Neural progenitor cell (in vitro differentiated cells): ENCODE results near the gene C22orf31. TPM values are rescaled to one million over a fixed set of nuclear protein-coding genes. Genes with fewer than 3 reads are reported as not detected.

Experiments
- DNase-seq: peaks from one replicate; pipeline ENCODE4 v3.0.0-alpha.2; 2016; ENCODE audit warnings: low spot score
- H2AFZ ChIP-seq: fragments of 200-600 bp; sonication (generic); replicated peaks from 2 replicates; pipeline ENCODE4 v1.6.1; 2016; ENCODE audit warnings: antibody characterized with exemption
- H3F3A ChIP-seq: fragments of 200-600 bp; sonication (generic); 2 replicates; pipeline ENCODE4 v1.6.1; 2016; ENCODE audit warnings: antibody characterized with exemption, low read depth
- H3K27ac ChIP-seq: fragments of 200-600 bp; sonication (generic); 2 replicates; pipeline ENCODE4 v1.5.1; 2016; ENCODE audit warnings: mild to moderate bottlenecking
- H3K27me3 ChIP-seq: fragments of 200-600 bp; sonication (generic); 2 replicates; pipeline ENCODE4 v1.6.1; 2016; ENCODE audit warnings: mild to moderate bottlenecking, moderate library complexity
- H3K36me3 ChIP-seq: fragments of 200-600 bp; sonication (generic); 2 replicates; pipeline ENCODE4 v1.5.1; 2016
- H3K4me1 ChIP-seq: fragments of 200-600 bp; sonication (generic); 2 replicates; pipeline ENCODE4 v1.6.1; 2016; ENCODE audit warnings: mixed run types
- H3K4me2 ChIP-seq: fragments of 200-600 bp; sonication (generic); 2 replicates; pipeline ENCODE4 v1.6.1; 2016
- H3K4me3 ChIP-seq: fragments of 200-600 bp; sonication (generic); 2 replicates; pipeline ENCODE4 v1.5.1; 2016
- H3K79me2 ChIP-seq: fragments of 200-600 bp; sonication (generic); 2 replicates; pipeline ENCODE4 v1.6.1; 2016; ENCODE audit warnings: low read depth
- H3K9ac ChIP-seq: fragments of 200-600 bp; sonication (generic); 2 replicates; pipeline ENCODE4 v1.6.1; 2016
- H3K9me3 ChIP-seq: fragments of 200-600 bp; sonication (generic); 2 replicates; pipeline ENCODE4 v1.5.1; 2016; ENCODE audit warnings: low read depth
- H4K20me1 ChIP-seq: fragments of 200-600 bp; sonication (generic); 2 replicates; pipeline ENCODE4 v1.6.1; 2016; ENCODE audit warnings: low read depth
- H3K27ac Mint-ChIP-seq: 3 replicates; pipeline ENCODE4 v1.8.0; 2021; ENCODE audit warnings: mixed read lengths
- H3K27me3 Mint-ChIP-seq: 2 replicates; pipeline ENCODE4 v1.8.0; 2022; ENCODE audit warnings: low read depth, mild to moderate bottlenecking, inconsistent platforms, moderate library complexity, mixed read lengths; ENCODE audit not compliant: insufficient read depth
- H3K36me3 Mint-ChIP-seq: 3 replicates; pipeline ENCODE4 v1.8.0; 2021; ENCODE audit warnings: mixed read lengths
- H3K4me1 Mint-ChIP-seq: 3 replicates; pipeline ENCODE4 v1.8.0; 2021; ENCODE audit warnings: mixed read lengths
- H3K4me3 Mint-ChIP-seq: 3 replicates; pipeline ENCODE4 v1.8.0; 2021; ENCODE audit warnings: mild to moderate bottlenecking, moderate library complexity, mixed read lengths
- H3K9me3 Mint-ChIP-seq: 3 replicates; pipeline ENCODE4 v1.8.0; 2020; ENCODE audit warnings: mixed read lengths
- CTCF ChIP-seq: fragments of 200-600 bp; sonication (generic); IDR thresholded peaks from 2 replicates; pipeline ENCODE4 v1.5.1; 2017; ENCODE audit warnings: antibody characterized with exemption, mild to moderate bottlenecking
- EZH2 ChIP-seq: fragments of 200-600 bp; sonication (generic); IDR thresholded peaks from 2 replicates; pipeline ENCODE4 v1.6.1; 2017; ENCODE audit warnings: antibody characterized with exemption, mild to moderate bottlenecking, moderate library complexity
- EZH2phosphoT487 ChIP-seq: fragments of 200-600 bp; sonication (generic); IDR thresholded peaks from 2 replicates; pipeline ENCODE4 v1.6.1; 2017; ENCODE audit warnings: antibody characterized with exemption
- total RNA-seq: library from RNA; depleted of rRNA; stranded (reverse); fragments of >200 nt; gene quantifications from 2 replicates; pipeline ENCODE4 v1.2.3, GENCODE V29; 2015; ENCODE audit warnings: low replicate concordance

Gene C22orf31
- total RNA-seq, 1 donor from 2014 or later: not detected

DNA sequence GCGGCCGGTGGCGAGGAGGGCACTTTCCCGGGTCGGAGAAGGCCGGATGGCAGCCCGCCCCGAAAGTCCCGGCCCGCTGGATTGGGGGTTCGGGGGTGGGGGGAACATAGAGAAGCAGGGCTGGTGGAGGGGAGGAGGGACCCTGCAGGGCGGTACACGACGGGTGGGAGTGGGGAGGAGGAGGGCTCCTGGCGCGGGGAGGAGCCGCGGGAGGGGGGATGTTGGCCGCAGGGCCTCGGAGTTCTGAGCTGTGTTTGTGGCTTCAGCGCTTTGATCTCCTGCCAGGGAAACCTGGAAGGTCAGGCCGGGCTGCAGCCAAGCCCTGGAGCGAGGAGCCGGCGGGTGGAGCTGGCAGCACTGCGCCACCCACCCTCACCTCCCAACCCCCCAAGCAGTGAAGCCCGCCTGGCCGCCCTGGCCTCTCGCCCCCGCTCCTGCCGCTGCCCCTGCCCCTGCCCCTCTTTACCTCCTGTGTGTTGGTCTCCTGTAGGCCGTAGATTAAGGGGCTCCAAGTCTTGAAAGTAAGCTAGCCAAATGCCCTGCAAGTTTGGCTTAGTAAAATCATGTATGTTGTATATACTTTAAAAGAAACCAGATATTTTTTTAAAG, 30.9 kb downstream of the C22orf31 start:
- Histone ChIP-seq H3K9me3 (no peaks in the 10 kb centered on the region), H4K20me1 (peaks cover 56% of the 10 kb centered on the region), H3K4me1 (peaks cover 27% of the 10 kb centered on the region), H3K27me3 (no peaks in the 10 kb centered on the region), H3K36me3 (no peaks in the 10 kb centered on the region), H3K4me2 (peak overlapping the region; percentile 96), H2AFZ (no peak overlapping the region), H3K9ac (peak overlapping the region; percentile 36), H3K27ac (no peak overlapping the region), H3K79me2 (peaks cover 22% of the 10 kb centered on the region), H3F3A (peaks cover 39% of the 10 kb centered on the region), H3K4me3 (peak overlapping the region; percentile 62)
- H3K27me3 Mint-ChIP-seq: peaks cover 4% of the 10 kb centered on the region
- H3K4me3 Mint-ChIP-seq: peak overlapping the region; percentile 81
- peaks cover 45% of the 10 kb centered on the region for H3K36me3 Mint-ChIP-seq
- H3K9me3 Mint-ChIP-seq: no peaks in the 10 kb centered on the region
- H3K27ac Mint-ChIP-seq: peak overlapping the region; percentile 96
- peak; percentile 79 for DNase-seq
- TF ChIP-seq CTCF: no peak
- TF ChIP-seq EZH2phosphoT487: no peak
- no peak for TF ChIP-seq EZH2
- peaks cover 76% of the 10 kb centered on the region for H3K4me1 Mint-ChIP-seq

DNA sequence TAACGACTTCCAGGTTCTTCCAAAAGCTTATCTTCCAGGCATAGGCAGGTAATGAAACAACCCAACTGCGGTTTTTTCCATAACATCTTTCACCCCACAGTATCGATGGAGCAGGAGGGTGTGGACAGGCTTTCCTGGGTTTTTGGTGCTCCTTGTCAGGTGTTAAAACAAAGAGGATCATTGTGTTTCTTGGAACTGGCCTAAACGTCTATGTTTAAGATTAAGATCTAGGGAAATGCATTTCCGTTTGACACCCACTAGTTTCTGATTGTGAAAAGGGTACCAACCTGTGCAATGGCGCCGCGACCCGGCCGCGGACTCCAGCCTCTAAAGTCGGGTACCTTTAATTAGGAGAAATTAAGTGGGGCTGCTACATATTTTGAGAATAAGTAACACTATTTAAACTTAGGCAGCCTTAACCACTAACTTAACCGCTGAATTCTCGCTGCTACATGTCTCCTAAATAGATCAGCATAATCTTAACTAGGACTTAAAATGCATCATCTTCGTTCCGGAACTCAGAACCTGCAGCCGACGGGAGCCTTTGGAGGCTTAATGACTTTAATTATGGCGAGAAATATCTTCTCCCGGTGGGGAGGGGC, 31.5 kb downstream of the C22orf31 start:
- Histone ChIP-seq H2AFZ (no peak overlapping the region), H3K4me1 (peaks cover 27% of the 10 kb centered on the region), H3K4me2 (peak overlapping the region; percentile 96), H3K79me2 (peaks cover 20% of the 10 kb centered on the region), H3K27me3 (no peaks in the 10 kb centered on the region), H3K4me3 (peak overlapping the region; percentile 62), H3F3A (peaks cover 39% of the 10 kb centered on the region), H3K36me3 (no peaks in the 10 kb centered on the region), H3K9me3 (no peaks in the 10 kb centered on the region), H3K9ac (peak overlapping the region; percentile 36), H3K27ac (no peak overlapping the region), H4K20me1 (peaks cover 61% of the 10 kb centered on the region)
- H3K27ac Mint-ChIP-seq: peak overlapping the region; percentile 86
- no peak for TF ChIP-seq EZH2phosphoT487
- no peak for TF ChIP-seq CTCF
- no peak for TF ChIP-seq EZH2
- peaks cover 4% of the 10 kb centered on the region for H3K27me3 Mint-ChIP-seq
- H3K4me1 Mint-ChIP-seq: peaks cover 78% of the 10 kb centered on the region
- no peaks in the 10 kb centered on the region for H3K9me3 Mint-ChIP-seq
- DNase-seq: no peak
- H3K36me3 Mint-ChIP-seq: peaks cover 48% of the 10 kb centered on the region
- peak overlapping the region; percentile 81 for H3K4me3 Mint-ChIP-seq

DNA sequence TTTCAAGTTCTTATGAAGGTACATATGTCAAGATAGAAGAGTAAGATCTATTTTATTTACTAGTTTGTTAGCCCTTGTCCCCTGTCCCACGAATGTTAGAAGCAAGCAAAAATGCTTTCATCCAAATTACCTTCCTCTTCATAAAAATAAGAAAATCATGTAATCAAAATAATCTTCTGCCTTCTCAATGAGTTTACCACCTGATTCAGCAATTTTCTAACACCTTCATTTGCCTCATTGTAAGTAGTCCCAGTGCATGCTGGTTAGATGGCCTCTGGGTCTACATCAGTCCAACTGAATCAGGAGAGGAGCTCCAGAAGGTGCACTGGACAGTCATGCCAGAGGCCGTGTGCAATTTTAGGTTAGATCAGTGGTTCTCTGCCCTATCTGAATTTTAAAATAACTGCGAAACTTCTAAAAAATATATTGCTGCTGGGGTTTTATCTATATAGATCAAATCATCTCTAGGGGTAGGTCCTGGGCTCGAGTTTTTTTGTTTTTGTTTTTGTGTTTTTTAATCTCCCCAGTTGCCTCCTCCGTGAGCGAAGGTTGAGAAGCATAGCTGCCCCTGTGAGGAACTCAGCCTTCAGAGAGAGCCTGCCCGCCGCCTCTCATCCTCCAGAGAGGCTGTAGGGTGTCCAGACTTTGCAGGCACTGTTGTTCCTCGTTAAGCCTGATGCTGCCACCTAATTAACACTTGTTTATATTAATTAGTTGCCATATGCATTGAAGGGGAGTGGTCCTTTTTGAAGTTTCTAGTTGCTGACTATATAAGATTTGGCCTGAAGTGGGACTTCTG, 32.2 kb downstream of the C22orf31 start:
- H3K9ac ChIP-seq: no peak overlapping the region
- Mint-ChIP-seq H3K27ac (peak overlapping the region; percentile 86), H3K9me3 (no peaks in the 10 kb centered on the region), H3K4me3 (peak overlapping the region; percentile 81), H3K27me3 (peaks cover 4% of the 10 kb centered on the region), H3K36me3 (peaks cover 46% of the 10 kb centered on the region), H3K4me1 (peaks cover 73% of the 10 kb centered on the region)
- H3K79me2 ChIP-seq: peaks cover 18% of the 10 kb centered on the region
- peak; percentile 36 for DNase-seq
- no peaks in the 10 kb centered on the region for H3K9me3 ChIP-seq
- H3K4me2 ChIP-seq: peak overlapping the region; percentile 96
- no peak overlapping the region for H3K27ac ChIP-seq
- no peak for TF ChIP-seq CTCF
- no peak for TF ChIP-seq EZH2
- TF ChIP-seq EZH2phosphoT487: no peak
- H3K4me1 ChIP-seq: peaks cover 27% of the 10 kb centered on the region
- H2AFZ ChIP-seq: no peak overlapping the region
- no peaks in the 10 kb centered on the region for H3K27me3 ChIP-seq
- no peaks in the 10 kb centered on the region for H3K36me3 ChIP-seq
- peaks cover 62% of the 10 kb centered on the region for H4K20me1 ChIP-seq
- peaks cover 39% of the 10 kb centered on the region for H3F3A ChIP-seq
- H3K4me3 ChIP-seq: peak overlapping the region; percentile 62
